Brain microvascular endothelial cell (primary cell): ENCODE results near the gene EEF2.
A peak's percentile ranks its signal among the peaks of the same experiment; 100 is the strongest.

Experiments
- DNase-seq: peaks from one replicate; pipeline ENCODE4 v3.0.0-alpha.2; 2020
- H3K27ac ChIP-seq: fragments of 250-450 bp; sonication (Bioruptor Pico); 2 replicates; pipeline ENCODE4 v1.5.1; 2020; ENCODE audit warnings: mild to moderate bottlenecking, moderate library complexity
- H3K27me3 ChIP-seq: fragments of 250-450 bp; sonication (Bioruptor Pico); replicated peaks from 2 replicates; pipeline ENCODE4 v1.5.1; 2020; ENCODE audit warnings: mild to moderate bottlenecking
- H3K36me3 ChIP-seq: fragments of 250-450 bp; sonication (Bioruptor Pico); replicated peaks from 2 replicates; pipeline ENCODE4 v1.5.1; 2020; ENCODE audit warnings: mild to moderate bottlenecking
- H3K4me3 ChIP-seq: 2 replicates; pipeline ENCODE4 v1.5.1; 2011; ENCODE audit warnings: low read depth, mild to moderate bottlenecking, control low read depth, low read length, moderate library complexity
- CTCF ChIP-seq: IDR thresholded peaks from 2 replicates; pipeline ENCODE4 v1.5.1; 2011; ENCODE audit warnings: low read depth, mild to moderate bottlenecking, moderate library complexity, low read length, control low read depth, inconsistent platforms; ENCODE audit errors: missing control alignments
- in situ Hi-C: cut with HindIII; loops from 2 replicates; pipeline ENCODE4 v1.10.0; 2017; ENCODE audit warnings: low sequenced_read_pairs, low pct_ligation_motif_present

Gene EEF2

GRCh38 chr19:3990815-3991117 lies 5.5 kb upstream of the EEF2 start:
- Histone ChIP-seq H3K36me3 (no peaks in the 10 kb centered on the region), H3K4me3 (no peak overlapping the region), H3K27me3 (no peaks in the 10 kb centered on the region), H3K27ac (no peak overlapping the region)
- DNase-seq, result no peak
- no peak for TF ChIP-seq CTCF
- in situ Hi-C loops, result no loop called here

GRCh38 chr19:3987619-3988371 lies 2.5 kb upstream of the EEF2 start:
- in situ Hi-C loops, result no loop called here
- peak; percentile 89 for TF ChIP-seq CTCF
- Histone ChIP-seq H3K36me3 (peaks cover 21% of the 10 kb centered on the region), H3K27me3 (no peaks in the 10 kb centered on the region), H3K4me3 (peak overlapping the region; percentile 9), H3K27ac (no peak overlapping the region)
- DNase-seq, result peak; percentile 62

GRCh38 chr19:3986260-3987041 lies 1.2 kb upstream of the EEF2 start:
- peak; percentile 64 for TF ChIP-seq CTCF
- Histone ChIP-seq H3K36me3 (peaks cover 34% of the 10 kb centered on the region), H3K4me3 (peak overlapping the region; percentile 22), H3K27ac (no peak overlapping the region), H3K27me3 (no peaks in the 10 kb centered on the region)
- in situ Hi-C loops, result no loop called here
- DNase-seq, result peak; percentile 68

GRCh38 chr19:3985643-3986259 lies 488 bp upstream of the EEF2 start:
- no peak for TF ChIP-seq CTCF
- in situ Hi-C loops, result no loop called here
- no peaks in the 10 kb centered on the region for H3K27me3 ChIP-seq
- H3K36me3 ChIP-seq, result peaks cover 41% of the 10 kb centered on the region
- peak overlapping the region; percentile 100 for H3K4me3 ChIP-seq
- DNase-seq, result no peak
- no peak overlapping the region for H3K27ac ChIP-seq

- in situ Hi-C loops, result no loop called here
- H3K36me3 ChIP-seq, result peaks cover 53% of the 10 kb centered on the region
- H3K27me3 ChIP-seq, result no peaks in the 10 kb centered on the region
- peak overlapping the region; percentile 96 for H3K27ac ChIP-seq
- DNase-seq, result no peak
- H3K4me3 ChIP-seq, result peak overlapping the region; percentile 100
- no peak for TF ChIP-seq CTCF
Observed at GRCh38 chr19:3984584-3984907, 717 bp downstream of the EEF2 start.
